Measurements from ENCODE around the gene SDHAF1. TPM values are rescaled to one million over a fixed set of nuclear protein-coding genes. Genes with fewer than 3 reads are reported as not detected.

SDHAF1 gene
- total and polyA plus RNA-seq, 2 of the 8 experiments (the other 6 are each of a cell fraction or from before 2014, with no cell fraction given) = 16.0 to 21.3 TPM

- TF ChIP-seq, protein P1, sequence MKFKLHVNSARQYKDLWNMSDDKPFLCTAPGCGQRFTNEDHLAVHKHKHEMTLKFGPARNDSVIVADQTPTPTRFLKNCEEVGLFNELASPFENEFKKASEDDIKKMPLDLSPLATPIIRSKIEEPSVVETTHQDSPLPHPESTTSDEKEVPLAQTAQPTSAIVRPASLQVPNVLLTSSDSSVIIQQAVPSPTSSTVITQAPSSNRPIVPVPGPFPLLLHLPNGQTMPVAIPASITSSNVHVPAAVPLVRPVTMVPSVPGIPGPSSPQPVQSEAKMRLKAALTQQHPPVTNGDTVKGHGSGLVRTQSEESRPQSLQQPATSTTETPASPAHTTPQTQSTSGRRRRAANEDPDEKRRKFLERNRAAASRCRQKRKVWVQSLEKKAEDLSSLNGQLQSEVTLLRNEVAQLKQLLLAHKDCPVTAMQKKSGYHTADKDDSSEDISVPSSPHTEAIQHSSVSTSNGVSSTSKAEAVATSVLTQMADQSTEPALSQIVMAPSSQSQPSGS (IDR thresholded peaks at IDR 0.05; ENCODE audit: low read length) = no peak
Observed at GRCh38 chr19:36028313-36029041, 33.5 kb downstream of the SDHAF1 start (continued).

Measured in H1 (cell line).